HG03520 (cell line): Measurements from ENCODE around the gene ASTN1.

ENCODE experiments used
- ATAC-seq: cut with Tn5 transposase; IDR thresholded peaks from one replicate; pipeline ENCODE4 v1.9.1; 2021; ENCODE audit warnings: mild to moderate bottlenecking, moderate library complexity; ENCODE audit not compliant: unreplicated experiment

The ASTN1 gene

DNA sequence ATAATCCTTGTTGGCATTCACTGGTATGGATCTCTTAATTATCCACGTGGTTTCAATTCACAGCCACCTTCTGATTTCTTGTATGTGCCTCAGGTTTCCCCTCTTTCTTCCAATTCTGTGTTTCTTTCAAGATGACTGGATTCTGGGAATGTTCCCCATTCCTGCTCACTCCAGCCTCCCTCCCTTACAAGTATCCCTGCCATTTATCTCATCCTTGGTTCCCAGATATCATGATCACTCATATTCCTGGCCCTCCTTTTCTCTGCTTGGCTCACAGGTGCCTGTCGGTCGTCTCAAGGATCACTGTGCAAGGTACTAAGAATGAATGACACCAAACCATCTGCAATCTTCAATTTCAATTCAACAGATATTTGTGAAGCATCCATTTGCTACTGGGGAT, 279.2 kb downstream of the ASTN1 start:
- no peak for ATAC-seq

DNA sequence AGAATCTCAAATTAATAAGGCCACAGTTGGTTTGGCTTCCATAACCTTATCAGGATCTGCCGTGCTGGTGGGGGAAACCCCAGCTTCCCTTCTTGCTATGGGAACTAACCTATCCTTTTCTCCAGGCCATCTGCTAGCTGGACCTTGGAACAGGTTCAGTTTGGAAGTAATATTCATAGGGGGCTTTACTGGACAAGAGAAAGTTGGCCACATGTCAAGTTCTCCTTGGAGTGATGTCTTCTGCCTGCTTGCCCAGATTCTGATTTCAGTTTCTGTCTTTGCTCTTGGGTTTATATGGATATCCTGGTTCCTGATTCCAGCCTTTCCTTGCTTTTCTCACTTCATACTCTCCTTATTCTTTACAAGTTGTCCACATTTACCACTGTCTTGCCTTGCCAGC, 279.6 kb downstream of the ASTN1 start:
- ATAC-seq = no peak

DNA sequence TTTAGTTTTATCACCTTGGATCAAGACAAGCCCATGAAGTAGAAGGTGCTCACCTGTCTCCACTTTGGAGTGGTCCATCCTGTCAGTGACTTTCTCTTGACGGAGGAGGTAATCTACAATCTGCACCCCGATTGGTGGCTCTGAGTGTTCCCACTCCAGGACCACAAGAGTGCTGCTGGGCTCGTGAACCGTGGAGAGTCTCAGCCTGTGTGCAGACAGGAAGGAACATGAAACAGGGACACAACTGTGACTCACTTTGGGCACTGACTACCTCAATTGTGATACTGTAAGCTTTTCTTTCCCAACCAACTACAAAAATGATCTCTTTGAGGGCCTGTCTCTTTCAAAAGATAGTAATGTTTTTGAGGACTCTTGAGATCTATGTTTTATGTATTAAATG, 280.2 kb downstream of the ASTN1 start:
- ATAC-seq = no peak

DNA sequence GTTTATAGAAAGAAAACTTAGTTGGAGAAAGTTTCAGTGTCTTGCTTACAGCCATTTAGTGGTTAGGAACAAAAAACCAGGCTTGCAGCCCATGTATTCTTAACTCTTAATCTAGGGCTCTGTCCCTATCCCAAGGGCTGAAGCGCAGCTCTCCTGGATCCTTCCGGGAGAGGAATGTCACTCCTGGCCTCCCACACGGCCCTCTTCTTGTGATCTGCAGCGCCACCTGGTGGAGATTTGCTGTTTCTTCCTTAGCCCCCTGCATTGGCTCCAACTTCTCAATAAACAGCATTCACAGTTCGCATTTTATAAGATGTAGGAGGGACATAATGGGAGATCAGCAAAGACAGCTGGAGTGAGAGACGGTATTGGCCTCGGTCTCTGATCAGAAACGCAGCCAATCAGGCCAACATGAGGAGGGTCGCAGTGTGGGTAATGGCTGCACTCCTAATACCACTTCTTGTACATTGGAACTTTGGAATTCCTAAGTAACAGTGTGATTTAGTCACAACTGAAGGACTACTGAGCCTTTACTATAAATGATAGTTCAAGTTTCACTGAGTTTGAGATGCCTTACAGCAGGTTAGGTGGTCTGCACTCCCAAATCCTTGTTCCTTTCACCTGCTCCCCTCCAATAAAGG, 283.4 kb downstream of the ASTN1 start:
- ATAC-seq = no peak

DNA sequence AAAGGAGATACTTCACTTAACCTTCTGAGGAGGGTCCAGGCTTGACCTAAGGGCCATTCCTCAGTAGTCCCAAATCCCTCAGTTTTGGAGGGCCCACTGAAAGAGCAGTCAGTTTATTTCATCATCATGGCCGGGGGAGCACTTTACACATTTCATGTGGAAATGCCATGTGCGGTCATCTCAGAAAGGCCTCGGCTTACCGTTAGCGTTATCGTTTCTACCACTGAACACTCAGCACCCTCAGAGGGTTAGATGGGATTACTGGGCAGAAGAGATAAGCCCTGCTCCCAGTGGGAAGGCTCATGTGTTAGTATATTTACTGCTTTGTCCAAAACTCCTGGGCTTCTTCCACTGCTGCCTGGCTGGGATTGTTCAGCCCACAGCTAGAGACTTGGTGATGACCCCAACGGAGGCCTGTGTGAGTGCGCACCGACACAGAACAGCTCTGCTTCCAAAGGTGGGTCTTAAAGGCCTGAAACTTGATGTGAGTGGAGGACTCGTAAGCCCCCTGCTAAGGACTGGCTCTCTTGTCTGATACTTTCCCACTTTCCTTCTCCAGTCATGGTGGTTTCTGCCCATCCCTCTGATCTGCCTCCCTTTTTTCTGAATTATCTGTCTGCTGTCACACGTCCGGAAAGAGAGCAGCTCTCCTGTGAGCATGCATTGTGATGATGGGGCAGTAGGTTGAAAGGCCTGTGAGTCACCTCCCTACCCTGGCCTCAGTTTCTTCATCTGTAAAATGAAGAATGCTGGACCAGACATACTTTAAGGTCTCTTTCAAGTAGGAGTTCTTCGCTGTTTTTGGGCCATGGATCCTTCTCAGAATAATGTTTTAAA, 284.5 kb downstream of the ASTN1 start:
- no peak for ATAC-seq

DNA sequence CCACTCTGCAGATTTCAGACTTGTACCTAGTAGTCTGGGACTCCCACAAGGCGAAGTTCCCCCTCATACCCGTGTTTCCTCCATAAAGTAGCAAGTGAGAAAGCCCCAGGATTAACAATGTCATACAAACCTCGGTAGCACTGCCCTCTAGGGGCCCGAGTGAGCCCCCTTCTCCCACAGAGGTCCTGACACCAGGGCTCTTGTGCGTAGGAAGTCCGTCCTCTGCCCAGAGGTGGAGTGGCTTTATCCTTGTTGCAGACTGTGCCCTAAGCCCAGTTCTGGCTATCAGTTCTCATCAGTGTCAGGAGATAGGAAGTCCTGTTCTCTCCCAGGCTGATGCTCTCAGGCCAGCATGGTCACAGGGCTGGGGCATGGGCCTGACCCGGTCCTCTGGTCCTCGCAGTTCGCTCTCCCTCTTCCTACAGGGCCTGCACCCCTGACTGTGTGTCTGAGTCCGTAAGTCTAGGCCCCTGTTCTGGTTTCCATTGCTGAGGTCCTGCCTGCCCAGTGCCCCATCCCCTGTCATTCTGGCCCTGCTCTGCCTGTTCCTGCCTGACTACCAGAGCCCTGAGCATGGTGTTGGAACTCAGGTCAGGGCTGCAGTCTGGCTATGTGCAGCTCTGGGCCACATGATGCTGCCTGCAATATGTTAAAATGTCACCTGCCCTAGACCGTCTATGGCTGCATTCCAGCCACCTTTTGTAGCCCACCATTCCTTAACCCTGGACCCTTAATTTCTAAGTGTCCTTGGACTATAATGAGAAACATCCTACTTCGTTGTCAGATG, 285.6 kb downstream of the ASTN1 start:
- no peak for ATAC-seq

DNA sequence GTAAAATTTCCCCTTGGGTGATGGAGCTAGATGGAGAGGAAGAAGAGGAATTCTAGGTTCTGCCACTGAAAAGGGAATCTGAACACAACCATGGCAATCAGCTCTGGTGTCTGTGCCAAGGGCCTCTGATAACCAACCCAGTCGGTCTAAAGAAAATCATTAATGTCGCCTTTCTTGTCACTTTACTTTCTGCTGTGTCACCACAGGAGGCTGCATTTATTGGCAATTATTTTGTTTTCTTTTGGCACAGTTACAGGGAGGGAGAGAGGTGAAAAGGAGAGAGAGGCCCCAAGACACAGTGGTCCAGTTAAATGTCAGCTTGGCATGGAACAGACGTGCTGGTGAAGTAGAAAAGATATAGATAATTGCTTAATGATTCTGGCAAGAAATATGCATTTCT, 287.0 kb downstream of the ASTN1 start:
- no peak for ATAC-seq

DNA sequence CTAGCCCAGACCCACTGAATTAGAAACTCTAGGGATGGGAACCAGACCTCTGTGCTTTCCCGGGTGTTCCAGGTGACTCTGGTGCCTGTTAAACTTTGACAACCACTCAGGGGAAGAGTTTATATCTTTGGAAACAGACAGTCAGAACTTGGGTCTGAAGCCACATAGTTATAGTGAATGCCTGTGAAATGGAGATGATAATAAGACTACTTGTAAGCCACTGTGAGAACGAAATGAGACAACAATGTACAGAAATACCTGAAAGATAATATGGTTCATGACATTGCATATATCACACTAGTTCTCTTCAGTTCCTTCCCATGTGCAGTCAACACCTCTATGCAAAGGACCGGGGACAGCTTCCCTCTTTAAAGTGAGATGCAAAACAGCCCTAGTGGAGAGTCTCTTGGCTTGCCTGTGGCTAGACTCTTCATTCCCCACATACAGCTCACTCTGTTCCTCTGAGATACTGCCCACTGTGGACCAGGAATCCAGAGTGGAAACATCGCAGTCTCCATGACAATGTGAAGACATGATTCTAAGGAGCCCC, 287.5 kb downstream of the ASTN1 start:
- ATAC-seq = no peak

DNA sequence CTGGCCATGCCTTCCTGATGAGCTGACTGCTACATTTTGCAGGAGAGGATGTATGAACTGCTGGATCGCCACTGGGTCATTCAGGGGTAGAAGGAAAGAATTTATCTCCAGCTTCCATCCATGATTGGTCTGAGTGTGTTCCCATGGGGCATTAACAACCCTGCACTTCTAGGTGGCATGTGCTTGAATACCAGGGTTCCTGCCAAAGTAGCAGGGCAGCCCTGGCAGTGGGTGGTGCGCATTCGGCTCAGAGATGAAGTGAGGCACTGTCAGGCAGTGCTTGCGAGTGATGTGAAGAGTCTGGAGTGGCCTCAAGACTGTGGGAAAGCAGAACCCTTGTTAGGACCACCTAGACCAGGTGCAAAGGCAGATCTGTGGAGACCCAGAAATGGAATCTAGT, 294.9 kb downstream of the ASTN1 start:
- ATAC-seq = no peak

DNA sequence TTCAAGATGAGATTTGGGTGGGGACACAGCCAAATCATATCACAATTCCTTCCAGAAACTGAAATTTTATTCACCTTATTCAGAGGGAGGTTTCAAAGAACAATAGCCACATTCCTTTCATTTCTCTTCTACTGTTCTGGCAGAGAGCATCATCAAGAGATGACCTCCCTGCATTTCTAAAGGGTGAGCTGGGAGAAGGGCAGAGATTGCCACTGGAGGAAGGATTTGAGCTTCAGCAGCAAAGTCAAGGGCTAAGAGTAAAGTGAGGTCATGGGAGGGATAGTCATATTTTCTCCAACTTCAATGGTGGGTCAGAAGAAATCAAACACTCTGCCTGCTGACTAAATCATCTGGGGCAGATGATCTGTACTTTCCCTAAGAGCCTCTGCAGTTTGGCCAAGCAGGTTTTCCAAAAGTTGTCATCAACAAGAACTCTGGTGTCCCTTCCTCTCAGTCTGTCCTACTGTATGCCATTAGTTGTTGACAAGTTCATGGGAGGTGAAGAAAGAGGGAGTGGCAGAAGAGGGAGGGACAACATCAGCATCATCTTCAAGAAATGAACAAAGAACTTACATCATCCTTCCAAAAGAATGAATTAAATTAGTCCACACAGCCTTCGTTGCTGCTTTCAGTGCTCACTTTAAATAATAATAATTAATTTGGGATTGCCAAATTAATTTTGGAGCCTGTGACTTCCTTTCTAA, 298.3 kb downstream of the ASTN1 start:
- no peak for ATAC-seq

DNA sequence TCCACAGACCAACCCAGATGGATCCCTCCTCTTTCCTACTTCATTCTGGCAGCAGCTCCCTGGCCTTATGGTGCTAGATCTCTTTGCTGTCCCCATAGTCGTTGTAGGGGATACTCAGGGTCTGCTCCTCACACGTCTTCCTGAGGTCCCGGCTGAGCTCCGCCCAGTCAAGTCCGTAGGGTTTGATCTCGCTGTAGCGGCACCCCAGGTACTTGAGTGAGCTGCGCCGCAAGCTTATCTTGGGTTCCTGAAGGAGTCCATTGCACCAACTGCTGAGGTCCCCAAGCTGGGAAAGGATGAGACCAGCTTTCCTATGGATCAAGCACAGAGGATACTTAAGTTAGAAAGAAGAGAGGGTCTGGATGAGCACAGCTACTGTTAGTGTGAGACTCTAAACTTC, 300.3 kb downstream of the ASTN1 start:
- no peak for ATAC-seq

DNA sequence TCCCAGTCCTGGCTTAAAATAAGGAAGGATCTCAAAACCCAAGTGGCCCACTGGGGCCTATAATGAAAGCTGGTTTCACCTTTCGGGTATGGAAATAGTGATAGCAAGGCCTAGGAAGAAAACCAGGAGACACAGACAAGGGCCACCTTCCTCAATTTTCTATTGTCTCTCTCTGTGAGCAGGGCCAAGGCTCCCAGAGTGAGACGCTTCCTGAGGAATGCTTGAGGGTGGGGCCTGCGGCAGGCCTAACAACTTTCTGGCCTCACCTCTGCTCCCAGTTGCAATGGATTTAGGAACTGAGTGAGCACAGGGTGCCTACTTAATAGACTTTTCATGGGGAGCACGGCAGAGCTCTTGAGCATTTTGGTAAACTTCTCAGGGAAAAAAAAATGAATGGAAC, 300.9 kb downstream of the ASTN1 start:
- ATAC-seq = no peak

DNA sequence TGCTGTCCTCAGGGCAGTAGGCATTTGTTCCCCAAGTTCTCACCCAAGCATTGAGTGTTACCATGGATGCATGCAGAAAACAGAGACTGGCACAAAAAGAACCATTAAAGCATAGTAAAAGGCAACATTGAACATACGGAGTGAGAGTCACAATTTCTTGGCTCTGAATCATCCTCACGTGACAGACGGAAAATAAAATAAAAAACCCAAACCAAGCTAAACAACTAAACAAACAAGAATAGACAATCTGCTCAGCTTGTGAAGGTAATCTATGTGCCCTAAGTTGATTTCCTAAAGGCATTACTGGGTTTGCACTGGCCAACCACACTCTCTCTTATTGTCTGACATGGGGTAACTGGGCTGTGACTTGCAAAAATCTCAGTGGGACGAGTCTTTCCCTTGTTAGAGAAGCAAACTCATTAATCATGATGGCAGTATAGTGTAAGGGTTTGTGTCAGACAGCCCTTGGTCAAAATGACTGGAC, 306.0 kb downstream of the ASTN1 start:
- ATAC-seq = no peak

DNA sequence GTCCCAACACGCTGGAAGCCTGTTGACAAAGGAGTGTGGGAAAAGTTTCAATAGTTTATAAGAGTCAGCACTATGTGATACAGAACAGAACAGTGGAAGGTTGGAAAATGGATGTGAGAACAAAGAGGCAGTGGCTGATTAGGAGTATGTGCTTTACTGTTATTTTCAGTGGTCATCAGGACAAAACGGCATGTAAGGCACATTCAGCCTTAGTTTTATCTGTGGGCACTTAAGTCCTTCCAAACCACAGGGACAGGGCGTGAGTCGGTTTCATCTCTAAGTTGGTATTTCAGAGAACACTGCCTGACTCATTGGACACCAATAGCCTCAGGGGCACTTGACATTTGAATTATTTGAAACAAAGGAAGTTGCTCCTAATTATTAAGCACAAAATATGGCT, 306.9 kb downstream of the ASTN1 start:
- ATAC-seq = no peak

DNA sequence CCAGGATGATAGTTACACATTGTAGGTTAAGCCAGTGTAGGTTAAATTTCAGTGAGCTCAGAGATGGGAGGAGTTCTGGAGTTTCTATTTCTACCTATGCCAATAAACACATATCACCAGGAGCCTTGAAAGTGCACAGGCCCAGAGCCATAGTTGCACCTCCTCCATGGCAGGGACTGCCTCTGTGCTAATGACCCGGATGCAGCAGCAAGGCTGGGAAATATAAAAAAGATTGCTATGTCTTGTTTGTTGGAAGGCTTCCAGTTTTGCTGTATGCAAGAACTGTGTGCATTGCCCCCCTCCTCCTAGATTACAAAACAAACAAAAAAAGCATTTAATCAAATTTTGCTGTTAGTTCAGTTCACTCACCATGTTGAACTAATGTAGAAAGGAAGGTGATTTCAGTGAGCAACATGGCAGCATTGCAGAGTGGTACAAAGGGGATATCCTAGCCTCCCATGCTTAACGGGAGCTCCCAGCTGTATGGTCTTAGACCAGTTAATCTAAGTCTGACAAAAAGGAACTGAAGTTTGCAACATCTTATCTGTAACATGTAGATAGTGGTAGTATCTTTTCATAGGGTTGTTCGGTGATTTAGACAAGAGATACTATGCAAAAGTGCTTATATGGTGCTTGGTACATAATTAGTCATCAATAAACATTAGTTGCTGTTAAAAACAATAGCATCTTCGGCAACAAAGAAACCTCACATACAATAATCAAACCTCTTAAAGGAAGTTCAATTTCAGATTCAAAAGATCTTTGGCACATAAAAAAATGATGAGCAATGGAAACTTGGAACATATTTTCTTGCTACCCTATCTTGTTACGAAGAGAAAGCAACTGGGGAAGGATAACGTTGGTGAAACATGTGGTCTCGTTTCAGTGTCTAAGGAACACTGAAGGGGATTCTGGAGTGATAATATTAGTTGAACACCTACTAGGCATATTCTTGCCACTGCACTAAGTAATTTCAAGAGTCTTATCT, 309.5 kb downstream of the ASTN1 start:
- ATAC-seq = no peak

DNA sequence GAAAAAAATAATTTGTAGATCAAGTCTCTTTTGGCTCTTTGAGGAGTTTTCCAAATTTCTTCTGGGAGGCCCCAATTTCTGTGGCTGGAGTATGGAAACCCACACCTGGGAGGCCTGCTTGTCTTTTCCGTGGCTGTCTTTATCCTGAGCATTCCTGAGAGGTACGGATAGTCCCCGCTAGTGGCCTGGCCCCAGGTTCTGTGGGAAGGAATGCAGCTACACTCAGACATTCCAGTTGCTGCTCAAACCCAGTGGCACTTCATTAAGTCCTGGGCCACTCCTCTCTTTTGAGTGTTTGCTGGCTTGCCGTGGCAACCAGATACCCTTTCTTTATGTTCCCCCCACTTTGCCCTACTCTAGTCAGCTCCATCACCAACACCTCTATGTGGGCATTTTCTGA, 310.4 kb downstream of the ASTN1 start:
- no peak for ATAC-seq

DNA sequence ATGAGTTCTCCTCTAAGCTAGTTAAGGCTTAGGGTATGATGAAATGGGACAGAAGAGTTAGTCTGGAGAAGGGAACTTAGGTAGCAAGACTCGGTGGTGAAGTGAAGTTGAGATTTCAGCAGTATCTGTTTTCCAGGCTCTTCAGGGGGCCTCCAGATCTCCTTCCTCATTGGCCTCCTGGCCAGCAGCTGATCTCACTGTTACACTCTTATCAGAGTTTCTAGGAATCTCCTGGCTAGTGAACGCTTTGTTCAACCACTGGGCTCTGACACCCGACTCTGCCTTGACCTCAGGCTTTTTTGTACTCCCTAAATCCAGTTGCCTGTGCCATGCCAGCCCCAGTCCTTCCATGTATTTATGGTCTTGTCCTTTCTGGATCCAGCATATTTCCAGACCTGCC, 311.0 kb downstream of the ASTN1 start:
- ATAC-seq = no peak

DNA sequence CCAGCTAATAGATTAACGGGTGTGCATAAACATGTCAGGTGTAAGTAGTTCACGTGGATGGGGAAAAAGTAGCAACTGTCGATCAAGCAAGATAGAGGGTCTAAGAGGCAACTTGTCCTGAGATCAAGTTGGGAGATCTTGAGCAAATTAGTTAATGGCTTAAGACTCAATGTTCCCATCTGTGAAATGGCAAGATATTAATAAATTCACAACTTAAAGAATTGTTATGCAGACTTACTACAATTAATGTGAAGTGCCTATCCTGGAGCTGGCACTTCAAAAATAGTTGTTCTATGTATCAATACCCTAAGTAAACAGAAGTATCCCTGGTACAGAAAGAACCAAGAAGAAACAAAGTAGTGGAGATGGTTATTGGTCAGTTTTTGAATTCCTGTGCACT, 312.4 kb downstream of the ASTN1 start:
- no peak for ATAC-seq

DNA sequence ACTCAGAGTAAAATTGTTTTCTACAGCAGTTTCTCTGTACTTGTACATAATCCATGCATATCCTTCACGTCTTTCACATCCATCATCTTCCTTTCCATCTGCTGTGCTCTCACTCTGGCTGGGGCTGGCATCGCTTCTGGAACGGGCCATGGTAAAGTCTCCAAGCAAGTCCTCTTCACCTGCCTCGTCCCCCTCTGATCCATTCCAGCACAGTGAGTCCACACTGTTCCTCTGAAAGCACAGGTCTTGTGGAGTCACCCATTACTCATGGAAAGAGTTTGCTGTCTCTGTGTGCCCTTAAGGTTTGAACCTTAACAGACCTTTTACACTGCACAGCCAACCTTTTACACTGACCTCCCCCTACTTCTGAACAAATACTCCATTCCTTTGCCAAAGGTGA, 313.6 kb downstream of the ASTN1 start:
- ATAC-seq = no peak

DNA sequence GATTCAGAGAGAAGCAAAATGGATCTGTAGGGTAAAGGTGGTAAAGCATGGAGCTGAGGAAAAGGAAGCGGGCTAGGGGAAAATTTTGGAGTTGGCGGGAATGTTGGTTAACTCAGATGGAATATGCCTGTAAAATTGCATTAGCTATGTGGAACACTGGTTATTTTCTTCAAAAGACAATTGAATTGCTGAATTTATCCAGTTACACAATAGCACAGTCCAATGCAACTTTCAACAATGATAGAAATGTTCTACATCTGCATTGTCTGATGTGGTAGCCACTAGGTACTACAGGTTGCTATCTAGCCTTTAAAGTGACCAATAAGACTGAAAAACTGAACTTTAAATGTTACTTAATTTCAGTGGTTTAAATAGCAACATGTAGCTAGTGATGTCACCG, 315.2 kb downstream of the ASTN1 start:
- ATAC-seq = no peak
